ENCODE data around the gene RABL6.

The RABL6 gene

DNA sequence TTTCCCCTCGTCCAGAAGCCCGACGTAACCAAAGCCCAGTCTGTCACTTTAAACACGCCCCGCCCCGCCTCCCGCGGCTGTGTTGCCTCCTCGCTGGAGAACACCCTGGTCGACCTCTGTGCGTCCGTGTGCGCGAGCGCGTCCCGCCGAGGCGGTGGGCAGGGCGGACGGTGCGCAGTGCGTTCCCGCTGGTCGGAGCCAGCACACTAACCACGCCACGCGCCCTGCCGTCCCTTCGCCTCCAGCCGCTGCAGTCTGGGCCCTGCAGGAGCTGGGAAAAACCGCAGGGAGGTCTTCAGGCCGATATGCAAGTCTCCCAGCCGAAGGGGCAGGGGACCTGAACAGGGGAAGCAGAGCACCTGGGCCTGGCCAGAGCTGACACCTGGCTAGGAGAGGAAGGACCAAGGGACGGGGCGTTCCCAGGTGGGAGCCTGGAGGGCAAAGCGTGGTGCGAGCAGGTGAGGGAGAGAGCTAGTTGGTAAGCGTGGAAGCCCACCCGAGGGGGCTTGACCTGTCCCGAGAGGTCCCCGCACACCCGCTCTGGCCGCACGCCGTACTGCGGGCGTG, 40.2 kb downstream of the RABL6 start:
- in situ Hi-C loops (cut with HindIII; ENCODE audit: low sequenced_read_pairs): no loop called here
- TF ChIP-seq, protein P1, sequence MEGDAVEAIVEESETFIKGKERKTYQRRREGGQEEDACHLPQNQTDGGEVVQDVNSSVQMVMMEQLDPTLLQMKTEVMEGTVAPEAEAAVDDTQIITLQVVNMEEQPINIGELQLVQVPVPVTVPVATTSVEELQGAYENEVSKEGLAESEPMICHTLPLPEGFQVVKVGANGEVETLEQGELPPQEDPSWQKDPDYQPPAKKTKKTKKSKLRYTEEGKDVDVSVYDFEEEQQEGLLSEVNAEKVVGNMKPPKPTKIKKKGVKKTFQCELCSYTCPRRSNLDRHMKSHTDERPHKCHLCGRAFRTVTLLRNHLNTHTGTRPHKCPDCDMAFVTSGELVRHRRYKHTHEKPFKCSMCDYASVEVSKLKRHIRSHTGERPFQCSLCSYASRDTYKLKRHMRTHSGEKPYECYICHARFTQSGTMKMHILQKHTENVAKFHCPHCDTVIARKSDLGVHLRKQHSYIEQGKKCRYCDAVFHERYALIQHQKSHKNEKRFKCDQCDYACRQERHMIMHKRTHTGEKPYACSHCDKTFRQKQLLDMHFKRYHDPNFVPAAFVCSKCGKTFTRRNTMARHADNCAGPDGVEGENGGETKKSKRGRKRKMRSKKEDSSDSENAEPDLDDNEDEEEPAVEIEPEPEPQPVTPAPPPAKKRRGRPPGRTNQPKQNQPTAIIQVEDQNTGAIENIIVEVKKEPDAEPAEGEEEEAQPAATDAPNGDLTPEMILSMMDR (IDR thresholded peaks at IDR 0.05; ENCODE audit: low read depth, low read length, missing control alignments): no peak
- peak overlapping the region; percentile 70 for H3K4me3 ChIP-seq (ENCODE audit: low read depth, low read length)
- no peak for DNase-seq (ENCODE audit: low read depth)

DNA sequence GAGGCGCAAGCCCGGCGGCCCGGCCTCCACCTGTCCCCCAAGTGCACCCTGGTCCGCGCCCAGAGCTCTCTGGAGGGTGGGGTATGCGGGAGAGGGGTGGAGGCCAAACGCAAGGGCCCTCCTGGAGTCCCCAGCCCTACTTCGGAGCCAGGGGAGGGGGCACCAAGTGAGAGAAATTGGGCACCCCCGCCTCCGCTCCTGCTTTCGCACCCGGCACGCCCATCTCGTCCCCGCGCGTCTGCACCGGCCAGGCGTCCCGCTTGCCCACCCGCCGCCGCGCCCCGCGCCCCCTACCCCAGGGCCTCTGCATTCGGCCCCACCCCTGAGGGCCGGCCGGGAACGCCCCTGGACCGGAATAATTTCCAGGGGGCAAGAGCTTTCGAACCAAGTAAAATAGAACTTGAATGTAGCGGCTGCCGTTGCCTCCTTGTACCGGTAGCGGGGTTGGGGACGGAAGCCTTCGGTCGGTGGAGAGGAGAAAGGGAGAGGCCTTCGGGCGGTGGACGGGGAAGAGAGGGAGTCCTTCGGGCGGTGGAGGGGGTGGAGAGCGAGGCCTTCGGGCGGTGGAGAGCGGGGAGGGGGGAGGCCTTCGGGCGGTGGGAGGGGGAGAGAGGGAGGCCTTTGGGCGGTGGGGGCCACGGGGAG, 40.8 kb downstream of the RABL6 start:
- H3K4me3 ChIP-seq (ENCODE audit: low read depth, low read length): peak overlapping the region; percentile 70
- in situ Hi-C loops (cut with HindIII; ENCODE audit: low sequenced_read_pairs): no loop called here
- DNase-seq (ENCODE audit: low read depth): no peak
- TF ChIP-seq, protein P1 (IDR thresholded peaks at IDR 0.05; ENCODE audit: low read depth, low read length, missing control alignments): no peak

DNA sequence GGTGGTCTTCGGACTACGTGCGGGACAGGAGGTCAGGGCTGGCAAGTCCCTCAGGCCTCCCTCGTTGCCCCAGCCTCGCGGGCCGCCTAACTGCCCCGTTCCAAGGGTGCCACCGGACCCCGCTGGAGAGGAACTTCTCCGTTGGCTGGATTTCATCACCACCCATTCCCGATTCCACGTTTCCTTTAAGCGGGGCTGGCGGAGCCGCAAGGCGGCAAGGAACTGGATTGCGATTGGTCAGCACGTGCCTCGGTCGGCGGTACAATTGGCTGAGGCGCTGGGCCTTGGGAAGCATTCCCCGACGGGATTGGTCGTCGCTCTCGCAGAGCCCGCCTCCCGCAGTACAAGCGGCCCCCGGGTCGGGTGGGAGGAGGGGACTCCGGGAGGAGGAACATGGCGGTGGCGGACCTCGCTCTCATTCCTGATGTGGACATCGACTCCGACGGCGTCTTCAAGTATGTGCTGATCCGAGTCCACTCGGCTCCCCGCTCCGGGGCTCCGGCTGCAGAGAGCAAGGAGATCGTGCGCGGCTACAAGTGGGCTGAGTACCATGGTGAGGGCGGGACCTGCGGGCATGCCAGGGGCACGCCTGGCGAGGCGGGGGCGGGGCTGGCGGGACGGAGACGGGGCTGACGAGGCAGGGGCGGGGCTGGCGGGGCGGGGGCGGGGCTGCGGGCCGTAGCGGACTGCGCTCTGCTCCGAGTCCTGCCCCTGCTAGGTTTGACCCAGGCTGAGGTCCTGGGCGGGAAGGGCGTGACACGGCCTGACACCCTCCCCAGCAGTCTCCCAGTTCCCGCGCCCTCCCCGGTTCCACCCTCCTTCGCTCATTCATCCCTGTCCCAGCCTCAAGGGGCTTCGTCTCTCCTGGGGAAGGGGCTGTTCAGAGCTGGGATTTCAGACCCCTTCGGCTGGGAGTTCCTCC, 41.6 kb downstream of the RABL6 start, which contains the start of gene PHPT1:
Gene PHPT1 (plus strand): TSS at position 372 of the 922 bp plus-strand sequence. CDS start 22 bp downstream, at position 394.
- peak; percentile 98 for DNase-seq (ENCODE audit: low read depth)
- H3K4me3 ChIP-seq (ENCODE audit: low read depth, low read length): peak within 1 kb of the TSS; percentile 70
- TF ChIP-seq, protein P1 (IDR thresholded peaks at IDR 0.05; ENCODE audit: low read depth, low read length, missing control alignments): no peak
- in situ Hi-C loops (cut with HindIII; ENCODE audit: low sequenced_read_pairs): no loop called here

DNA sequence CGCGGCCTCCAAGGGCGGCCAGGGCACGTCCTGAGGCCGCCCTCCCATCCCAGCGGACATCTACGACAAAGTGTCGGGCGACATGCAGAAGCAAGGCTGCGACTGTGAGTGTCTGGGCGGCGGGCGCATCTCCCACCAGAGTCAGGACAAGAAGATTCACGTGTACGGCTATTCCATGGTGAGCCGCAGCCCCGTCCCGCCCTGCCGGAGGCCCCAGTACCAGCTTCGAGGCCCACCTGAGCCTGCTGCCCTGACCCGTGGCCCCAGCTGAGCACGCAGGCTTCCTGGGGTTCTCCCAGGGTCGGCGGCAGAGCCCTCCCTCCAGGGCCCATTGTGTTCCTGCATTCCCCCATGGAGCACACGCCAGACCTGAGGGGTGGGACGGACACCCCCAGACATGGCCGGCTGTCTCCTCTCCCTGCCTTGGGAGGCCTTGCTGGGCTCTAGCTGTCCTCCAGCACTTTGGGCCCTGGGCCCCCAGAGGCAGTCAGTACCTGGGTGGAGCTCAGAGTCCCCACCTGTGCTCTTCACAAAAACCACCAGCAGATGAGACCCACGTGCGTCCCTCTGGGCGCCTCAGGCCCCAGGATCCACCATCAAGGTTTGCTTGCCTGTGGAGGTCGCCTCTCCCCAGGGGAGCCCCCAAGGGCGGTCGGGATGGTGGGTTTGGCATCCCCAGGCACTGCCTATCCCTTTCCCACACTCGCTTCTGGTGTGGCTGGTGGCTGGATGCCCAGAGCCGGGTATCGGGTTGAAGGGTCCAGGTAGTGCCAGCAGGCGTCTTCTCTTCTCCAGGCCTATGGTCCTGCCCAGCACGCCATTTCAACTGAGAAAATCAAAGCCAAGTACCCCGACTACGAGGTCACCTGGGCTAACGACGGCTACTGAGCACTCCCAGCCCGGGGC, 42.5 kb downstream of the RABL6 start:
- in situ Hi-C loops (cut with HindIII; ENCODE audit: low sequenced_read_pairs): no loop called here
- DNase-seq (ENCODE audit: low read depth): no peak
- peak overlapping the region; percentile 70 for H3K4me3 ChIP-seq (ENCODE audit: low read depth, low read length)
- TF ChIP-seq, protein P1 (IDR thresholded peaks at IDR 0.05; ENCODE audit: low read depth, low read length, missing control alignments): no peak

DNA sequence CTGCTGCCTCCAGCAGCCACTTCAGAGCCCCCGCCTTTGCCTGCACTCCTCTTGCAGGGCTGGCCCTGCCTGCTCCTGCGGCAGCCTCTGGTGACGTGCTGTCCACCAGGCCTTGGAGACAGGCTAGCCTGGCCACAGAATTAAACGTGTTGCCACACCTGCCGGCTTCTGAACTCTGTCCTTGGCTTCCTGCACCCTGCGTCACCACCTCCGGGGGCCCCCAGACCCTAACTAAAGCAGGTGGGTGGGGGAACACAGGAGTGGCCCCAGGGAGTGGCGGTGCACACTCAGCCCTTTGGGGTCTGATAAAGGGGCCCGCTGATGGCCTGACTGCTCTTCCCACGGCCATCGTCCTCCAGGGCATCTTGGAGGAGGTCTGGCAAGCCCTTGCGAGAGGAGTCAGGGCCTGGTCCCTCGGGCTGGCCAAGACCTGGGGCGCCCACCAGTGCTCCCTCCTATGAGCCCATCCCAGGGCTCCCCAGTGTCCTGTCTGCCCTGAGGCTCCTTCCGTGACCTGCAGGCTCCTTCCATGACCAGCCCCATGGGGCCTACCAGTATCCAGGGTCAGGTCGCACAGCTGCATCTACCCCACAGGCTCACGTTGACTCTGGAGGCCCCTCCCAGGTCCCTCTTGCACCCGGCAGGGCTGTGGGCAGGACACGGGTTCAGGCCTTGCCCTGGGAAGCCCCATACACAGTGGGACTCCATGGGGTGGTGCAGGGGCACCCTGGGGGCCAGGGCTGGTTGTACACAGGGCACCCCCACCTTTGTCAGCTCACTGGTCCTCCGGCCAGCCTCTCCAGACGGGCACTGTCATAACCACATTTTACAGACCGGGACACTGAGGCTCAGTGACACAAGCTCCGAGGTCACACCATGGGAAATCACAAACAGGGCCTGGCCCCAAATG, 43.4 kb downstream of the RABL6 start:
- in situ Hi-C loops (cut with HindIII; ENCODE audit: low sequenced_read_pairs): no loop called here
- TF ChIP-seq, protein P1 (IDR thresholded peaks at IDR 0.05; ENCODE audit: low read depth, low read length, missing control alignments): no peak
- DNase-seq (ENCODE audit: low read depth): no peak
- no peak overlapping the region for H3K4me3 ChIP-seq (ENCODE audit: low read depth, low read length)

Data from astrocyte of the cerebellum (primary cell).